ENCODE results near the gene OR52E8. TPM values are rescaled to one million over a fixed set of nuclear protein-coding genes. Genes with fewer than 3 reads are reported as not detected.

Gene OR52E8
- total RNA-seq, 1 experiment from 2014 or later = not detected

GRCh38 chr11:5831196-5831829 lies 26.2 kb downstream of the OR52E8 start:
- Mint-ChIP-seq H3K9me3 (ENCODE audit: unreplicated experiment) (no peaks in the 10 kb centered on the region), H3K4me1 (ENCODE audit: insufficient read depth, unreplicated experiment) (no peaks in the 10 kb centered on the region), H3K36me3 (ENCODE audit: insufficient read depth, unreplicated experiment) (no peaks in the 10 kb centered on the region), H3K4me3 (ENCODE audit: unreplicated experiment) (no peak overlapping the region), H3K27me3 (ENCODE audit: insufficient read depth, unreplicated experiment) (no peaks in the 10 kb centered on the region), H3K27ac (ENCODE audit: low read depth, unreplicated experiment) (no peak overlapping the region)
- no peak for DNase-seq (ENCODE audit: unreplicated experiment)
- intact Hi-C loops (cut with micrococcal nuclease) = no loop called here
- no peak for TF ChIP-seq CTCF (IDR thresholded peaks at IDR 0.05; ENCODE audit: unreplicated experiment)
- ChIA-PET POLR2A (interaction anchor here (0.7 kb wide), 1 partner anchor 33 kb away, joined by 3 read pairs; no protein-coding TSS in a partner anchor), CTCF (no interaction called here)
- BruUV-seq (replicated peaks) = no TSS peak

GRCh38 chr11:5818245-5818886 lies 39.1 kb downstream of the OR52E8 start:
- ChIA-PET CTCF (no interaction called here), POLR2A (no interaction called here)
- TF ChIP-seq CTCF (IDR thresholded peaks at IDR 0.05; ENCODE audit: unreplicated experiment) = no peak
- H3K9me3 Mint-ChIP-seq (ENCODE audit: unreplicated experiment) = no peaks in the 10 kb centered on the region
- H3K4me3 Mint-ChIP-seq (ENCODE audit: unreplicated experiment) = no peak overlapping the region
- no TSS peak for BruUV-seq (replicated peaks)
- no peaks in the 10 kb centered on the region for H3K36me3 Mint-ChIP-seq (ENCODE audit: insufficient read depth, unreplicated experiment)
- no peak for DNase-seq (ENCODE audit: unreplicated experiment)
- peaks cover 4% of the 10 kb centered on the region for H3K4me1 Mint-ChIP-seq (ENCODE audit: insufficient read depth, unreplicated experiment)
- peaks cover 48% of the 10 kb centered on the region for H3K27me3 Mint-ChIP-seq (ENCODE audit: insufficient read depth, unreplicated experiment)
- no peak overlapping the region for H3K27ac Mint-ChIP-seq (ENCODE audit: low read depth, unreplicated experiment)
- intact Hi-C loops (cut with micrococcal nuclease) = no loop called here

GRCh38 chr11:5815534-5815933 lies 42.0 kb downstream of the OR52E8 start:
- CTCF ChIA-PET = no interaction called here
- Mint-ChIP-seq H3K4me1 (ENCODE audit: insufficient read depth, unreplicated experiment) (peaks cover 4% of the 10 kb centered on the region), H3K27me3 (ENCODE audit: insufficient read depth, unreplicated experiment) (peaks cover 64% of the 10 kb centered on the region), H3K27ac (ENCODE audit: low read depth, unreplicated experiment) (no peak overlapping the region), H3K36me3 (ENCODE audit: insufficient read depth, unreplicated experiment) (no peaks in the 10 kb centered on the region), H3K4me3 (ENCODE audit: unreplicated experiment) (no peak overlapping the region), H3K9me3 (ENCODE audit: unreplicated experiment) (no peaks in the 10 kb centered on the region)
- no peak for TF ChIP-seq CTCF (IDR thresholded peaks at IDR 0.05; ENCODE audit: unreplicated experiment)
- no TSS peak for BruUV-seq (replicated peaks)
- intact Hi-C loops (cut with micrococcal nuclease) = no loop called here
- POLR2A ChIA-PET = no interaction called here
- DNase-seq (ENCODE audit: unreplicated experiment) = no peak

GRCh38 chr11:5809905-5810795 lies 47.3 kb downstream of the OR52E8 start:
- ChIA-PET POLR2A (interaction anchor here (0.7 kb wide), 2 partner anchors 100 to 526 kb away, joined by 3 read pairs; no protein-coding TSS in a partner anchor), CTCF (interaction anchor here (0.5 to 2.0 kb wide), 22 partner anchors 12 to 725 kb away, joined by 3 to 10 read pairs (median 4); partner anchors contain the start of gene TRIM5)
- intact Hi-C loops (cut with micrococcal nuclease) = loop anchor here (2.0 to 5.0 kb wide), 3 partner anchors 125 to 1183 kb away; partner anchors contain the start of gene TRIM5
- no peak for TF ChIP-seq CTCF (IDR thresholded peaks at IDR 0.05; ENCODE audit: unreplicated experiment)
- Mint-ChIP-seq H3K9me3 (ENCODE audit: unreplicated experiment) (no peaks in the 10 kb centered on the region), H3K27ac (ENCODE audit: low read depth, unreplicated experiment) (no peak overlapping the region), H3K27me3 (ENCODE audit: insufficient read depth, unreplicated experiment) (peaks cover 83% of the 10 kb centered on the region), H3K36me3 (ENCODE audit: insufficient read depth, unreplicated experiment) (no peaks in the 10 kb centered on the region), H3K4me1 (ENCODE audit: insufficient read depth, unreplicated experiment) (peaks cover 13% of the 10 kb centered on the region), H3K4me3 (ENCODE audit: unreplicated experiment) (no peak overlapping the region)
- BruUV-seq (replicated peaks) = no TSS peak
- DNase-seq (ENCODE audit: unreplicated experiment) = no peak
